Vagina (tissue), 2 donors: ENCODE data around the gene CC2D1A.

Experiments used
- CTCF ChIP-seq, 3 experiments: fragments of 450-650 bp in 2 of 3; fragments of 200-600 bp in 1 of 3; sonication (generic) in 1 of 3; IDR thresholded peaks; one replicate each; pipeline ENCODE4 v1.5.1; 2017 to 2019; ENCODE audit warnings: antibody characterized with exemption in 3 of 3, mild to moderate bottlenecking in 2 of 3, moderate library complexity in 2 of 3
- POLR2A ChIP-seq, 2 donors: fragments of 450-650 bp; IDR thresholded peaks; one replicate each; pipeline ENCODE4 v1.6.1; 2017; ENCODE audit warnings: antibody characterized with exemption in 2 of 2, mild to moderate bottlenecking in 2 of 2, moderate library complexity in 2 of 2

- TF ChIP-seq CTCF (IDR thresholded peaks at IDR 0.05): no peak
- no peak for TF ChIP-seq POLR2A (IDR thresholded peaks at IDR 0.05)
Observed at GRCh38 chr19:13917888-13918406, 11.9 kb downstream of the CC2D1A start.
